ENCODE results near the gene ABCC5.

DNA sequence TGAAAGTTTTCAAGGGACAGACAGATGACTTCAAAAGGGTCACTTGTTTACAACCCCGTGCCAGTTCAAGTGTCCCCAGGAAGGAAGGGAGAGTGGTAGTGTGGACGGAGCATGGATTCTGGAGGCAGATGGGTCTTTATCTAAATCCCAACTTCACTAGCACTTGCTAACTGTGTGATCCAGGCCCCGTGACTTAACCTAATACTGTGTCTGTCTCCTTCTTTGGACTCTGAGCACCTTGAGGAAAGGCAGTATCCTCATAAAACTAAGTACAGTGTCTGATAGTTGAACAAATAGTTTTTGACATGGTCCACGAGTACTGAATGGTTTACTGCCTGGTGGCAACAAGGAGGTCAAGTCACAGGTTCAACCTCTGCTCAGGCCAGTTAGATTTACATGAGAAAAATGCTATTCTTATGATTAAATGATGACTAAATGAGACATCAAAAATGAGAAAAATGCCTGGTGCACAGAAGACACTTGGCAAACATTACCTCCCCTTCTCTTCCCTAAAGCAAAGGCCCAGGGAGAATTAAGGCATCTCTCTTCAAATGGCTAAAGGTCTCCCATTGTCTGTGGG is 48.9 kb downstream of the ABCC5 start:
- TF ChIP-seq POLR2A (IDR thresholded peaks at IDR 0.05; ENCODE audit: low read depth, low read length), result no peak
- TF ChIP-seq POLR2AphosphoS5 (IDR thresholded peaks at IDR 0.05; ENCODE audit: low read depth, low read length), result no peak
- TF ChIP-seq TAF1 (IDR thresholded peaks at IDR 0.05; ENCODE audit: low read depth, low read length), result no peak
- TF ChIP-seq SPI1 (IDR thresholded peaks at IDR 0.05; ENCODE audit: low read depth, low read length), result no peak
- no peak for TF ChIP-seq POU2F2 (IDR thresholded peaks at IDR 0.05; ENCODE audit: low read depth, low read length)
